GM12874 (cell line): ENCODE results near the gene TSLP.

Source experiments
- TF ChIP-seq, protein P1 (sequence below): IDR thresholded peaks from 2 replicates; pipeline ENCODE4 v1.5.1; 2011; ENCODE audit warnings: low read depth, mild to moderate bottlenecking, control low read depth, low read length, moderate library complexity; ENCODE audit not compliant: insufficient read depth

Gene TSLP

DNA sequence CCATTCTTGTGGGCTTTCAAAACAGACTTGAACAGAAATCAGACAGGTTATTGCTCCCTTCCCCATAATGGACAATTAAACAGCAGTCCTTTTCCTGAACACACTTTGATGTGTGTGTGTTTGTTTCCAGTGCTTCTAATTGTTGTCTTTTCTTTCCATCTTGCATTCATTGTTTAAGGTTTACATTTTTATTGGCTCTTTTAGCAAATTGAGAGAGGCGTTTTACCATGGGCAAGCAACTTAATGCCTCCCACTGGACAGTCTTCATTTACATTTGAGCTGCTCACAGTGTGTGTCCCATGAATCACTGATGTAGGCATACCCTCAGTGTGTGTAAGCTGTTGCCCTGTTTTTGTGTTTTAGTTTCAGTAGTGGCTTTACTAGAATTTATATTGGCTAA, 45.6 kb downstream of the TSLP start:
- TF ChIP-seq, protein P1, sequence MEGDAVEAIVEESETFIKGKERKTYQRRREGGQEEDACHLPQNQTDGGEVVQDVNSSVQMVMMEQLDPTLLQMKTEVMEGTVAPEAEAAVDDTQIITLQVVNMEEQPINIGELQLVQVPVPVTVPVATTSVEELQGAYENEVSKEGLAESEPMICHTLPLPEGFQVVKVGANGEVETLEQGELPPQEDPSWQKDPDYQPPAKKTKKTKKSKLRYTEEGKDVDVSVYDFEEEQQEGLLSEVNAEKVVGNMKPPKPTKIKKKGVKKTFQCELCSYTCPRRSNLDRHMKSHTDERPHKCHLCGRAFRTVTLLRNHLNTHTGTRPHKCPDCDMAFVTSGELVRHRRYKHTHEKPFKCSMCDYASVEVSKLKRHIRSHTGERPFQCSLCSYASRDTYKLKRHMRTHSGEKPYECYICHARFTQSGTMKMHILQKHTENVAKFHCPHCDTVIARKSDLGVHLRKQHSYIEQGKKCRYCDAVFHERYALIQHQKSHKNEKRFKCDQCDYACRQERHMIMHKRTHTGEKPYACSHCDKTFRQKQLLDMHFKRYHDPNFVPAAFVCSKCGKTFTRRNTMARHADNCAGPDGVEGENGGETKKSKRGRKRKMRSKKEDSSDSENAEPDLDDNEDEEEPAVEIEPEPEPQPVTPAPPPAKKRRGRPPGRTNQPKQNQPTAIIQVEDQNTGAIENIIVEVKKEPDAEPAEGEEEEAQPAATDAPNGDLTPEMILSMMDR: no peak

DNA sequence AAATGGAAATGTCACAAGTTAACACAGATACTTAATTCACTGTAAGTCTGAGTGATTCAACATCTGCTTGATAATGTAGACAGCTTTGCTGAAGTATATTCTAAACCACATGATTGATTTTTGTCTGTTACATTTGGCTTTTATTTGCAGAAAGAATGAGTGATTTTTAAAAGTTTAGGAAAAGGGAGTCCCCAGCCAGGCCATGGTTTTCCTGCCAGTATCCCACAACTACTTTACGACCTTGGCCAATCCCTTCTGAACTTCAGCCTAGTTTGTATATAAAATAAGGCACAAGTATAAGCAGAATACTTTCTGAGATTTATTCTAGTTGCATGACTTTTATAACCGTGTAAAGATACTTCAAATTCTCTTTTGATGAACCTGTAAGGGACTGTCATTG, 47.7 kb downstream of the TSLP start:
- TF ChIP-seq, protein P1: no peak

DNA sequence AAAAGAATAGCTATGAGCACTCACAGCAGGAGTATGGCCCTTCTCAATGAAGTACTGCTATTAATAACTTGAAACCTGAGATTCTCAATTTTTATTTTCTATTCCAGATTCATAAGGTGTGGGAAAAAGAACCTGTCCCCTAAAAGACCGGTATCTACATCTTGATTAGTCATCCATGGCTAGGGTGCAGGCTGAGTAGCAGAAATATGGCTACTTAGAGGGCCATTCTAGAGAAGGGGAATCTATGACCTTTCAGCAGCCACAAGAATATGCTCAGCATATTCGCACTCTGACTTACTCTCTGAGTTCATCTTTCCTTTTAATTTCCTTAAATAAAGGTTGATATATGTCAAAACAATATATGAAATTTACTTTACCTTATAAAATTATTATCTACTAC, 48.3 kb downstream of the TSLP start:
- TF ChIP-seq, protein P1: no peak

DNA sequence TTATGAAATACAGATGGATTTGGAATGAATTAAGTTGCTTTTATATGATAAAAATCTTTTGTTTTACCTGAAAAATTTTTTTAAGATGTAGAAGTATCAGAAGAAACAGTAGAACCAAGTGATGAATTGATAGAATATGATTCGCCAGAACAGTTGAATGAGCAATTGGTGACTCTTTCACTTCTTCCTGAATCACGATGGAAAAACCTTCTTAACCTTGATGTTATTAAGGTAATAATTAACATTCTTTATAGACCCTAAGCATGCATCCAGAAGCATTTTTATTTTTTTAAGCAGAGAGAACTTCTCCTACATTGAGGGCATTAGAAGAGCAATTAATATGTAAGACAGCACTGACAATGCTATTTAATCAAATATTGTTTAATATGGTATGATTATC, 49.4 kb downstream of the TSLP start:
- TF ChIP-seq, protein P1: no peak

DNA sequence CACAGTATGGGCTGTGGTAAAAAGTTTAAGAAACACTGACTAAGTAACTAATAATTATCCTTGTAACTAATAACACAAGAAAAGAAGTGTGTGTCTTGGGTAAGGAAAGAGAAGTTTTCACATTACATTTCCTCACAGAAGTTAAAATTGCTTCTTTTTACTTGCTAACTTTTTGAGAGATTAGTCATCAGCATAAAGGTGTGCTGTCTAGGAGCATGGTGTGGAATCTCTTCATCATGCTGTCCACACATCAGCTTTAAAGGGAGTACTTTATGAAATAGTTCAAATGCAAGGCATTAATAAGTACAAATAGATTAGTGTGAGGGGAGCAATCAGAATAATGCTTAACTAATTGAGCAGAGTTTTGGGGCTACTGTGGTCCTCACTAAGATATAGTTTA, 50.4 kb downstream of the TSLP start:
- TF ChIP-seq, protein P1: no peak

DNA sequence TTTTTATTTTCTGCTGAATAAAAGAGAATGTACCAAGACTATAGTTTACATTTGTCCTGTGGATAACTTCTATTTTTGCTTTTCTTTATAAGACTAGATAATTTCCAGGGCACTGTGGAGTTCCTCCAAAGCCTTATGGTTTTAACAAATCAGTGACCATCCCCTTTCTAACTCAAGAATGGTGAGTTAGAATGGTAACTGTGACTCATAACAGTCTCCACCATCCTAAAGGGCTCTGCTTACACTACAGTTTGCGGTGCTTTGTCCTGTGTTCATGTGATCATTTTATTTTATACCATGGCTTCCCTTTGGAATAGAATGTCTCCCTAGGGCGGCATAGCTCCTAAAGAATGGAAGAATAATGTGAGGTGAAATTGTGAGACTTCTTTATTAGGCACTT, 50.9 kb downstream of the TSLP start:
- TF ChIP-seq, protein P1: no peak

DNA sequence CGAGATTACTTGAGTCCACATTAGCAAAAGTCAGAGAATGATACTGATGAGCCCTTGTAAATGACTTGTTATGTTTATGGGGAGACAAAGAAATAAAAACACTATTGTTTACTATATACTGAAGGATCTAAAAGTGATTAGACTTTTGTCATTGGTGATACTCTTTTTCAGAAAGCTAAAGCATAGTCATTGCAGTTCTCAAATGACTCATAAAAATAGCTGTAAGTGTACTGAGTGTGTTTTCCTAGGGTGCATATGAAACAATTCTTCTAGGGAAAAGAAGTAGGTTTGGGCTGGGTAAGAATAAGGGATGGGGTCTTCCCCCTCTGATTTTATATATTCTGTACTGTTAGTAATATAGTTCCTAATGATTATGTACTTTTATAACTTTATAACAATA, 53.3 kb downstream of the TSLP start:
- TF ChIP-seq, protein P1: no peak

DNA sequence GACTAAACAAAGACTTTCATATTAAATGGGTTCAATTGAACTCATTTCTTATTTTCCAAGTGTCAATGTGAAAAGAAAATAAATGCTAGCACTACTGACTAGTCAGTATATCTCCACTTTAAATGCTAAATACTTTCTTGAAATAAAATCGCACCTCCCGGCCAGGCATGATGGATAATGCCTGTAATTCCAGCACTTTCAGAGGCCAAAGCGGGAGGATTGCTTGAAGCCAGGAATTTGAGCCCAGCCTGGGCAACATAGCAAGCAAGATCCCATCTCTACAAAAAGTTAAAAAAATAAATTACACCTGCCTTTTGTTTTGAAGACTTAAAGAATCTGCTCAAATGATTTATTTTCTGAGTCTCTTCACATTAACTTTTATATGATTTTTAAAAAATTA, 55.4 kb downstream of the TSLP start:
- TF ChIP-seq, protein P1: no peak
